HG03457 (cell line): ENCODE data around the gene ART1.
"Not testable (repeated sequence)": the region's sequence is repeated elsewhere in the genome, so short reads cannot be mapped to it uniquely, and the experiment has no call there.

Source experiments
- ATAC-seq: cut with Tn5 transposase; IDR thresholded peaks from one replicate; pipeline ENCODE4 v1.9.1; 2021; ENCODE audit warnings: moderate number of reproducible peaks; ENCODE audit not compliant: unreplicated experiment

ART1 gene

DNA sequence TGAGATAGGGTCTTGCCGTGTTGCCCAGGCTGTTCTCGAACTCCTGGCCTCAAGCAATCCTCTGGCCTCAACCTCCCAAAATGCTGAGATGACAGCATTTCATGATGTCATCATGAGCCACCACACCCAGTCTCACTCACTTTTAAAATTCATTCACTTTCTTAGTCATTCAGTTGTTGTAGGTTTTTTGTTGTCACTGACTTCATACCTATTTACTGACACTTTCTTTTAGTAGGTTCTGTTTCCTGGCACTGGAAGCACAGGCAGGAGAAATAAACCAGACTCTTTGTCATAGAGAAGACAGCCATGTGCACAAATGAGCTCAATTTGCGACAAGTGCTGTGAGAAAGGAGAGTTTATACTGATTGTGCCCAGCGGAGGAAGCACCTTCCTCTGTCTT lies 13.6 kb upstream of the ART1 start:
- no peak for ATAC-seq

DNA sequence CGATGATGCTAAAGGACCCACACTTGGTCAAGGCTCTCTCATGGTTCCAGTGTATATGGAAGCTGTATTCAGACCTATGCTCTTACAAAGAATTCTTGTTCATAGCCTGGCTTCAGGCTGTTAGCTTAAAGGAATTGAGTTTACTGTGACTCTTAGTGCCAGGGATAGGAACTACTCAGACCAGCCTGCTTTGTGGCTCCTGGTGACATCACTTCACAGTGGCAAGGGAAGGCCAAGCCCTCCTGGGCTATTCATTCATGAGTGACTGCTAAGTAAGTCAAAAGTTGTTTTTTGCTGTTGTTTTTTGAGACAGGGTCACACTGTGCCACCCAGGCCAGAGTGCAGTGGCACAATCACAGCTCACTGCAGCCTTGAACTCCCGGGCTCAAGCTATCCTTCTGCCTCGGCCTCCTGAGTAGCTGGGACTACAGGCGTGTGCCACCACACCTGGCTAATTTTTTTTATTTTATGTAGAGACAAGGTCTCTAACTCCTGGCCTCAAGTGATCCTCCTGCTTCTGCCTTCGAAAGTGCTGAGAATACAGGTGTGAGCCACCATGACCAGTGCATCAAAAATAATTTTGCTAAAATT lies 12.8 kb upstream of the ART1 start:
- ATAC-seq = no peak

DNA sequence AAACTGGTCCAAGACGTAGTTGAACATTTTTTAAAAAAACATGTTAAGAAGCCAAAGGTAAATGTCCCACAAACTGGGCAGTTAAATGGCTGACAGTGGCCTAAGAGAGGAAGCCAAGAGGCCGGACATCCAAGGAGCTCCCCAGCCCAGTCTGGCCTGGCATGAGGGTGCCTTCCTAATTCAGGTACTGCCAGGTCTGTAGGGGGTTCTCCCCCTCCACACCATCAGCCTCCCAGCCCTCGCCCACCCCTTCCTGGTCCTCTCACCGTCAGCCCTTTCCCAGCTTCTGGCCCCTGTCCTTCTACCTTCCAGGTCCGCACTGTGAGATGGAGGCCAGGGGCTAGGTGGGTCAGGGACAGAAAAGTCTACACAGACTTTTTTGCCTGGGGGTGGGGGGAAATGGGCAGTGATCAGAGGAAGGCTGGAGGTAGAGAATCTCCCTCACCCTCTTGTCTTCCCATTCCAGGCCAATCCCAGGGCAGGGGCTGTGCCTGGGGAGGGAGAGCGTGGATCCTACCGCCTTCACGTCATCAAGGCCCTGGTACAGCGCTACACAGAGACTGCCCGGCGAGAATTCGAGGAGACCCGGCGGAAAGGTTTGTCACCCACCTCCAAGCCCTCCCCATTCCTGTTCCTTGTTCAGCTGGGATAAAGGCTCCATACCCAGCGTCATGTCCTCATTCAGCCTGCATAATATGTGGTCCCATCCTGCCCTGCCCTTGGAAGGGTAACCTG lies 9.1 kb upstream of the ART1 start:
- ATAC-seq = no peak

DNA sequence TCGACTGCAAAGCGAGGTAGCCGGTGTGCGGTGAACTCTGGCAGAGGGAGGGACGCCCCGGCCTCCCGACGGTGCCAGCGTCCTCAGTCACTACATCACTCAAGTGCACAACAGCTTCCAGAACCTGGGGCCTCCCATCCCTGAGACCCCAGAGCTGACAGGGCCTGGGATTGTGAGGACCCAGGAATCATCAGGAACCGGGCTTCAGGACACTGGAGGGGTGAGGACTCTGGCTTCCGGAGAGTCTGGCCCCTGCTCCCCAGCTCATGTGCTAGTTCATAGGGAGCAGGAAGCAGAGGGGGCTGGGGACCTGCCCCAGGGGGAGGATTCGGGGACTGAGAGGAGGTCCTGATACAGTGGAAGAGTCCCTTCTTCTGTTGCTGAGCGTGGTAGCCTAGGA lies 7.7 kb upstream of the ART1 start:
- ATAC-seq = no peak

DNA sequence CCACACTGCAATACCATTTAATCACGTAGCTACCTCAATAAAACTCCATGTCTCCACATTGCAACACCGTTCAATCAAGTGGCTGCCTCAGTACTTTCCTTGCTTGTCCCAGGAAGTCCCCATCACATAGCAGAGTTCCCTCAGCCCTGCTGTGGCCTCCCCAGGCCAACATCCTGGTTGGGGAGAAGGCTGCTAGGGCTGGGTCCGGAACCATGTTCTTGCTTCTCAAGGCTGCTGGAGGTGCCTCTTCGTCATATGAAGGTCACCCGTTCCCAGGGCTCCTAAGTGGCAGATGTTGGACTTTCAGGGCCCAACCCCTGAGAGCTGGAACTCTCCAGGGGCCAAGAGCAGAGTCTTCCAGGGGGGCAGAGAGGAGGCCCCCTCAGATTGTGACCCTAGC lies 6.4 kb upstream of the ART1 start:
- no peak for ATAC-seq

DNA sequence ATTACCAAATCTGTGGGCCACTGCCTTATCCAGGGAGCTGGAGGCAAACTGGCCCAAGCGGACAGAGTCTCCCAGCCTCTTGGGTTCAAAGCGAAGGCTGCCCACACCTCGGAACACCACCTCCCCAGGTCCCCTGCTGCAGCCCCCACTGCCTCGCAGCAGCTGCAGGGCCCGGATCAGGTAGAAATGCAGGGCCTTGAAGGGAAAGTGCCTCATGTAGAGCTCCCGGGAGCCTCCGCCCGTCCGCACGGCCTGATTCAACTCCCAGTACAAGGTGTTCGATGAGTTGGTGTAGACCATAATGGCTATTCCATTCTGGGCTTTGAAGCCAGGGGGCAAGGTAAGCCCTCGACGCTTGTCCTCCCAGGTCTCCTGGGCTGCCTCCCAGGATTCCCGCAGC lies 5.1 kb upstream of the ART1 start:
- ATAC-seq = no peak

DNA sequence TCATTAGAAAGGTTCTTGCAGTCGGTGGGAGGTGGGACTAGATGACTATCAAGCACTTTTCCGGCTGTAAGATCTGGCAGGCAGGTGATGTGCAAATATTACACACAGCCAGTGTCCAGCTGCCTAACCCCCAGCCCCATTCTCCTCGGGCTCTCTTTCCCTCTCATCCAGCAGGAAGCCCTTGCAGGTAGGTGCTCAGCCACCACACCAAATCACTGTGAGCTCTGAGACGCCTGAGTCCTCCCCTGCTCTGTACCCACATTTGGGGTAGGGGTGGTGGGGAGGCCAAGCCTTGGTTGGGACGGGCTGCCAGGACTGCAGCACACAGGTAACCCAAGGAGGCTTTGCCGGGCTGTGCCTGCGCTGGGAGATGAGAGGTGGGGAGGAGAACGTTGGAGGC lies 3.7 kb upstream of the ART1 start:
- ATAC-seq = no peak

DNA sequence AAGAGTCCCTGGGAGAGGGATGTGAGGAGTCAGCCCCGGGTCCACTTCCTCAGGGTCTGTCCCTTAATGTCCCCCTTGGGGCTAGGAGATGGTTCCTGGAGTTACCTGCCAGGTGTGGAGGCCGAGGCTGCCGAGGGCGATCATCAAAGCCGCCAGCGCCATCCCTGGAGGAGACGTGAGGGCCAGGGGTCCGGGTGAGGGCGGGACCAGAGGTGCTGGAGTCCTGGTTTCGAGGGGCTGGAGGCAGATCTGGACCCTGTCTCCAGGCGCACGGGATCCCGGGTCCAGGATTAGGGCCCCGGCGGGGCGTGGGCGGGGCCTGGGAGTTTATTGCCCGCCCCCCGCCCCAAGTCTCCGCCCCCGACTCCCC lies 3.2 kb upstream of the ART1 start, which contains the start of gene ART5:
Gene ART5, minus strand, starts transcription at position 292 of the 370 bp plus-strand sequence. Its CDS starts 130 bp downstream, at position 162.
- no peak for ATAC-seq

DNA sequence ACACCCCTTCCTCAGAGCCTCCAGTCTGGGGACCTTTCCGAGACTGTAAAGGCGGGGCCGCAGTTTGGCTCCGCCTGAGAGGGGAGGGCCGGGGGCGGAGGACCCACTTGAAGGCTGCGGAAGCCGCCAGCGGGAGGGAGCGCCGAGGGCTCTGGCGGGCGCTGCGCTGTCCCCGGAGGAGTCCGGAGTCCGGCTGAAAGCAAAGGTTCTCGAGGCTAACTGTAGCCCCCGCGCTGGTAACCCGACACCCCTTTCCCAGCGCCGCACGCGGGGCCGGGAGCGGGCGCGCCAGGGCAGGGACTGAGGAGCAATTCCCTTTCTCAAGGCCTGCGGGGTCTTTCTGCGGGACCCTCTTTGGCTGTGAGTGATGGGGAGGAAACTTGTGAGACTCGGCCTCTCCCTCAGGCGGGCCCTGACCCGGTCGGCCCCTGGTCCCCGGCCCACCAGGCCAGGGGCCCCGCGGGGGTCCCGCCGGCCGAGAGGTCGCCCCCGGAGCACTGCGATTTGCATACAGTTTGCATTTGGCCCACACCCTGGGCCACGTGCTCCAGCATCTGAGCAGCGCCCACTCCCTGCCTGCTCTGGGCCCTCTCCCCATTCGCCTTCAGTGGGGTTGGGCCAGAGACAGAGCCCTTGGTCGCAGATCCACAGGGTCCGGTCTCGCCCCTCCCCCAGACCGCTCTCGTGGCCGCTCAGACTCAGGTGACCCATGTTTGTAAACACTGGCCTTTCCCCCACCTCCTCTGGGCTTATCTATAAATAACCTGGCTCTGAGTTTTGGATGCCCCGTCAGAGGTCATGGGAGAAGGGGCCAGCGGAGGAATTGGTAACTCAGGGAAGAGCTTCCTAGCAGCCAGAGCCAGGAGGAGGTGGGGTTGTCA lies 2.6 kb upstream of the ART1 start:
- no peak for ATAC-seq

DNA sequence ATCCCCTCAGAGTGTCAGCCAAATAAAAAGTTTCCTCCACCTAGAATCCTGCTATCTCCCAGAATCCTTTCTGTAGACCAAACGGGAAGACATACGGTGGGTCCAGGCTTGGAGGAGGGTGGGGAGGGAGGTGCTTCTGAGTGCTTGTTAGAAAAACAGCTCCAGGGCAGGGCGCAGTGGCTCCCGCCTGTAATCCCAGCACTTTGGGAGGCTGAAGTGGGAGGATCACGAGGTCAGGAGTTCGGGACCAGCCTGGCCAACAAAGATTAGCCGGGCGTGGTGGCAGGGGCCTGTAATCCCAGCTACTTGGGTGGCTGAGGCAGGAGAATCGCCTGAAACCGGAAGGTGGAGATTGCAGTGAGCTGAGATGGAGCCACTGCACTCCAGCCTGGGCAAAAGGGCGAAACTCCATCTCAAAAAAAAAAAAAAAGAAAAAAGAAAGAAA lies 1.8 kb upstream of the ART1 start:
- not testable (repeated sequence) for ATAC-seq

DNA sequence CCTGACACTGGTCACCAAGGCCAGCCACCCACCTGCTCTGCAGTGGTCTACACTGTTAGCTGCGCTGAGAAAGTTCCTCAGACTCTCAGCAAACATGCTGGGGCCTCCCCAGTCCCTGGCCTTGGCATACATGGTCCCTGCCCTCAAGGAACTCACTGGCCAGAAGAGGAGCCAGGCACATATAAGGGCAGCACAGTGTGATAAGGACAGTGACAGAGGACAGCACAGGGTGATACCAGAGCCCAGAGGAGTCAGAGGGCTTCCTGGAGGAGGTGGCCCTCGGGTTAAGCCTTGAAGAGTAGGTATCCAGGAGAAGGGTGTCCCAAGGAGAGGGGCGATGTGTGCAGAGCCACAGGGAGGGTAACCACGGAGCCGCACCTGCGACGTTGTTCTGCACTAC lies 624 bp downstream of the ART1 start:
- ATAC-seq = no peak

DNA sequence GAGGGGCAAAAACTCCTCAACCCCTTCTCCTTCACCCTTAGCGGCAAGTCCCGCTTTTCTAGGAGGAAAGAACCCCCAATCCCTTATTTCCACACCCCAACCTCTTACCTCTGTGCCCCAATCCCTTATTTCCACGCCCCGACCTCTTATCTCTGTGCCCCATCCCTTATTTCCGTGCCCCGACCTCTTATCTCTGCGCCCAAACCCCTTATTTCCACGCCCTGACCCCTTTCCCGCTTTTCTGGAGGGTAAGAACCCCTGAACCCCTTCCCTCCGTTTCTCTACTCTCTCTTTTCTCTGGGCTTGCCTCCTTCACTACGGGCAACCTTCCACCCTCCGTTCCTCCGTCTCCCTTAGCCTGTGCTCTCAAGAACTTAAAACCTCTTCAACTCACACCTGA lies 3.9 kb downstream of the ART1 start:
- not testable (repeated sequence) for ATAC-seq

DNA sequence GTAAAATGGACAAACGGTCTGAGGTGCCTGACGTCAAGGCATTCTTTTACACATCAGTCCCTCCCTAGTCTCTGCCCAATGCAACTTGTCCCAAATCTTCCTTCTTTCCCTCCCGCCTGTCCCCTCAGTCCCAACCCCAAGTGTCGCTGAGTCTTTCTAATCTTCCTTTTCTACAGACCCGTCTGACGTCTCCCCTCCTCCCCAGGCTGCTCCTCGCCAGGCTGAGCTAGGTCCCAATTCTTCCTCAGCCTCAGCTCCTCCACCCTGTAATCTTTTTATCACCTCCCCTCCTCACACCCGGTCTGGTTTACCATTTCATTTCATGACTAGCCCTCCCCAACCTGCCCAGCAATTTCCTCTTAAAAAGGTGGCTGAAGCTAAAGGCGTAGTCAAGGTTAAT lies 4.4 kb downstream of the ART1 start:
- ATAC-seq = not testable (repeated sequence)

DNA sequence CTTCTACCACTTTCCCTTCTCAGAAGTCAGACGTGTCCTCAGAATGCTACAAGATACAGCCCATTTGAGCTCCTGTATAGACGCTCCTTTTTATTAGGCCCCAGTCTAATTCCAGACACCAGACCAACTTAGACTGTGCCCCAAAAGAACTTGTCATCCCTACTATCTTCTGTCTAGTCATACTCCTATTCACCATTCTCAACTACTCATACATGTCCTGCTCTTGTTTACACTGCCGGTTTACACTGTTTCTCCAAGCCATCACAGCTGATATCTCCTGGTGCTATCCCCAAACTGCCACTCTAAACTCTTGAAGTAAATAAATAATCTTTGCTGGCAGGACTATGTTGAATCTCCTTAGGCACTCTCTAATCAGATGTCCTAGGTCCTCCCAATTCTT lies 7.6 kb downstream of the ART1 start:
- ATAC-seq = not testable (repeated sequence)

DNA sequence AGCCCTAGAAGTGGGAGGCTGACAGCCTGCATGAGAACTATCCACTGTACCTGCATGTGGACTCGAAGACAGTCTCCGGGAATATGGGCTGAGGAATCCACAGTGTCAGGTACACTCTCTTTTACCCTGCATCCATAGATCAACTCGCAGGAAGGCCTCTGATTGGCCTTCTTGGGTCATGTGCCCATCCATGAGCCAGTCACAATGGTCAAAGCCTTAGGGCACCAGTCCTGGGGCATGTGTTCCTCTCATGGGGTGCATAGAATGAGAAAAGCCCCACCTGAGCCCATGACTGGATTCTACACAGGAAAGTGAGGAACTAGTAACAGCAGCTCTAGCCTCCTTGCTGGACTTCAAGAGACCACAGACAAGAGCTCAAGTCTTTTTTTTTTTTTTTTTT lies 10.6 kb downstream of the ART1 start:
- ATAC-seq = no peak

DNA sequence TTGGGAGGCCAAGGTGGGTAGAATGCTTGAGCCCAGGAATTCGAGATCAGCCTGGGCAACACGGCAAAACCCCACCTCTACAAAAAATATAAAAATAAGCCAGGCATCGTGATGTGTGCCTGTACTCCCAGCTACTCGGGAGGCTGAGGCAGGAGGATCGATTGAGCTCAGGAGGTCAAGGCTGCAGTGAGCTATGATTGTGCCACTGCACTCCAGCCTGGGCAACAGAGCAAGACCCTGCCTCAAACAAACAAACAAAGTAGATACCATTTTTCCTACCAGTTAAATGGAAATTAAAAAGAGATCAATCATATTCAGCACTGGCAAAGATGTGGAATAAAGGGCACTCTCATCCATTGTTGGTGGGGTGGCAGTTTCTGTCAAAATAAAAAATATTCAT lies 12.4 kb downstream of the ART1 start:
- ATAC-seq = not testable (repeated sequence)

DNA sequence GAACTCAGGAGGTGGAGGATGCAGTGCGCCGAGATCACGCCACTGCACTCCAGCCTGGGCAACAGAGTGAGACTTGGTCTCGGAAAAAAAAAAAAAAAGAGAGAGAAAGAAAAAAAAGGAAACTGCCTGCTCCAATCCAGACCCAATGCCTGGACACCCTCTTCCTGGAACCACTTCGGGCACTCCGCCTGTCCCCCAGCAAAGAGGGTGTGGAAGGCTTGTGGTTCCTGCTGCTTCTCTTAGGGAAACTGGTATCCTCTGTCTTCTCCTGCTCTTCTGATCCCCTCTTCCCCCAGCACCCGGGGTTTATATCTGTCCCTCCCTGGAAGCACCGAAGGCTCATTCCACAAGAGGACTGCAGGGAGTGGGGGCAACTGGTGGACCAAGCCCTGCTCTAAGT lies 13.3 kb downstream of the ART1 start:
- no peak for ATAC-seq

DNA sequence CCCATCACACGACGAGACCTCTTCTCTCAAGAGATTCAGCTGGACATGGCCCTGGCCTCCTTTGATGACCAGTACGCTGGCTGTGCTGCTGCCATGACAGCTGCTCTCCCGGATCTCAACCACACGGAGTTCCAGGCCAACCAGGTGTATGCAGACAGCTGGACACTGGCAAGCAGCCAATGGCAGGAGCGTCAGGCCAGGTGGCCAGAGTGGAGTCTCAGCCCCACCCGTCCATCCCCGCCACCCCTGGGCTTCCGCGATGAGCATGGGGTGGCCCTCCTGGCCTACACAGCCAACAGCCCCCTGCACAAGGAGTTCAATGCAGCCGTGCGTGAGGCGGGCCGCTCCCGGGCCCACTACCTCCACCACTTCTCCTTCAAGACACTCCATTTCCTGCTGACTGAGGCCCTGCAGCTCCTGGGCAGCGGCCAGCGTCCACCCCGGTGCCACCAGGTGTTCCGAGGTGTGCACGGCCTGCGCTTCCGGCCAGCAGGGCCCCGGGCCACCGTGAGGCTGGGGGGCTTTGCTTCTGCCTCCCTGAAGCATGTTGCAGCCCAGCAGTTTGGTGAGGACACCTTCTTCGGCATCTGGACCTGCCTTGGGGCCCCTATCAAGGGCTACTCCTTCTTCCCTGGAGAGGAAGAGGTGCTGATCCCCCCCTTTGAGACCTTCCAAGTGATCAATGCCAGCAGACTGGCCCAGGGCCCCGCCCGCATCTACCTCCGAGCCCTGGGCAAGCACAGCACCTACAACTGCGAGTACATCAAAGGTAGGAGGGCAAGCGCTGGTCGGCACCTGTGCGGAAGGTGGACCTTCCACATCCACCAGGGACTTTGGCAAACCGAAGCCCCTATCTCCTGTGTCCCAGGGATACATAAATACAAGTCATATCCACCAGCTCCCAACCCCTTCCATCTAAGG lies 14.9 kb downstream of the ART1 start:
- no peak for ATAC-seq

DNA sequence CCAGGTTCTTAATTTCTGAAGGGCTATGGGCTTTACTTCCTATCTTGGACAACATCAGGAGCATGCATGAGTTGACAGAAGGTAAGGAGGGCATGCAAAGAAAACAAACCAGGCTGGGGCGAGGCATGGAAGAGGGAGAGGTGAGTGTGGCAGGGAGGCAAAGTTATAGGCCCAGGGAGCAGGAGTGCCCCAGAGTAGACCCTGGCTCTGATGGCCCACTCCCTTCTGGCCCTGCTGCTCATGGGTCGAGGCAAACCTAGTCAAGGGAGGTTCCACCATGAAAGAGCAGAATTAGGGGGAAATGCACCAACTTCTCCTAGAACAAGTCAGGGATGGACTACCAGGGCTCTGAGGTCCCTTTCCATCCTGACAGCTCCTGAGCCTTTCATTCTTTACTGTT lies 16.0 kb downstream of the ART1 start:
- ATAC-seq = no peak

DNA sequence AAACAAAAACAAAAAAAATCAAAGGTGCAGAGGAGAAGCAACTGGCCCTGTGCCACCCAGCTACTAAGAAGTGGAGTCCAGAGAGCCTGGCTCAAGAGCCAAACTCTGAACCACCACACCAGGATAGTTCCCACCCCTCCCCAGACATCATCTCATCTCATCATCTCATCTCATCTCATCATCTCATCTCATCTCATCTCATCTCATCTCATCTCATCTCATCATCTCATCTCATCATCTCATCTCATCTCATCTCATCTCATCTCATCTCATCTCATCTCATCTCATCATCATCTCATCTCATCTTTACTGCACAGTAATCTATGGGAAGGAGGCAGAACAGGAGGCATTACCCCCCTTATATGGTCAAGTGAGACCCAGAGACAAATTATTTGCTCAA lies 17.9 kb downstream of the ART1 start:
- no peak for ATAC-seq
